ENCODE results near the gene SEMA4B. TPM values are rescaled to one million over a fixed set of nuclear protein-coding genes. Genes with fewer than 3 reads are reported as not detected.
A peak's percentile ranks its signal among the peaks of the same experiment; 100 is the strongest.

The SEMA4B gene
- polyA plus RNA-seq, 1 experiment, result 13.5 TPM

- DNase-seq (ENCODE audit: low read depth, low spot score), result no peak
These were observed 31.8 kb downstream of the SEMA4B start for GRCh38 chr15:90232941-90233386.

GRCh38 chr15:90233387-90234095, 32.4 kb downstream of the SEMA4B start, which contains the start of gene CIB1:
TSS of gene CIB1 (minus strand) at chr15:90233941. CDS start at chr15:90233885, 56 bp downstream.
- ChIA-PET POLR2A (interaction anchor here (0.5 to 1.1 kb wide), 12 partner anchors 12 to 340 kb away, joined by 3 to 6 read pairs (median 4); partner anchors contain the start of genes AP3S2 and NGRN), CTCF (interaction anchor here (0.5 to 4.8 kb wide), 16 partner anchors 12 to 474 kb away, joined by 3 to 36 read pairs (median 4); partner anchors contain the start of gene SEMA4B)
- Histone ChIP-seq H3K9me3 (ENCODE audit: control insufficient read depth, insufficient read depth, low read length) (no peaks in the 10 kb centered on the region; the same call in 1 of the 2 replicates), H3K27me3 (ENCODE audit: control insufficient read depth, insufficient read depth, low read length) (no peaks in the 10 kb centered on the region), H3K4me3 (ENCODE audit: low read depth, low read length) (peak within 1 kb of the TSS; percentile 82), H3K27ac (ENCODE audit: low read depth, low read length) (peak within 1 kb of the TSS; percentile 65)
- TF ChIP-seq CTCF (IDR thresholded peaks at IDR 0.05; ENCODE audit: low read depth, low read length), result no peak
- DNase-seq (ENCODE audit: low read depth, low spot score), result peak; percentile 81

More at GRCh38 chr15:90232941-90233386, 31.8 kb downstream of the SEMA4B start:
- Histone ChIP-seq H3K27ac (ENCODE audit: low read depth, low read length) (peak overlapping the region; percentile 65), H3K9me3 (ENCODE audit: control insufficient read depth, insufficient read depth, low read length) (no peaks in the 10 kb centered on the region; the same call in 1 of the 2 replicates), H3K4me3 (ENCODE audit: low read depth, low read length) (peak overlapping the region; percentile 81), H3K27me3 (ENCODE audit: control insufficient read depth, insufficient read depth, low read length) (no peaks in the 10 kb centered on the region)
- CTCF ChIA-PET, result interaction anchor here (0.6 to 4.8 kb wide), 17 partner anchors 11 to 723 kb away, joined by 3 to 36 read pairs (median 4); partner anchors contain the start of gene SEMA4B
- POLR2A ChIA-PET, result interaction anchor here (0.6 to 1.0 kb wide), 4 partner anchors 18 to 335 kb away, joined by 3 to 5 read pairs (median 3); no protein-coding TSS in a partner anchor
- TF ChIP-seq CTCF (IDR thresholded peaks at IDR 0.05; ENCODE audit: low read depth, low read length), result peak; percentile 60

GRCh38 chr15:90234096-90234988, 33.2 kb downstream of the SEMA4B start, which contains the start of gene GDPGP1:
TSS of gene GDPGP1 (plus strand) at chr15:90234209. CDS start at chr15:90240909, 6,700 bp downstream.
- Histone ChIP-seq H3K4me3 (ENCODE audit: low read depth, low read length) (peak within 1 kb of the TSS; percentile 82), H3K9me3 (ENCODE audit: control insufficient read depth, insufficient read depth, low read length) (no peaks in the 10 kb centered on the region; the same call in 1 of the 2 replicates), H3K27ac (ENCODE audit: low read depth, low read length) (peak within 1 kb of the TSS; percentile 65), H3K27me3 (ENCODE audit: control insufficient read depth, insufficient read depth, low read length) (no peaks in the 10 kb centered on the region)
- ChIA-PET CTCF (interaction anchor here (0.5 to 4.8 kb wide), 13 partner anchors 12 to 474 kb away, joined by 3 to 36 read pairs (median 5); partner anchors contain the start of gene SEMA4B), POLR2A (interaction anchor here (0.5 to 1.1 kb wide), 9 partner anchors 13 to 340 kb away, joined by 3 to 6 read pairs (median 4); partner anchors contain the start of genes AP3S2 and NGRN)
- TF ChIP-seq CTCF (IDR thresholded peaks at IDR 0.05; ENCODE audit: low read depth, low read length), result no peak
- no peak for DNase-seq (ENCODE audit: low read depth, low spot score)

- POLR2A ChIA-PET, result no interaction called here
- no peak overlapping the region for H3K27ac ChIP-seq (ENCODE audit: low read depth, low read length)
- CTCF ChIA-PET, result no interaction called here
- H3K9me3 ChIP-seq (ENCODE audit: control insufficient read depth, insufficient read depth, low read length), result no peaks in the 10 kb centered on the region; the same call in 1 of the 2 replicates
- TF ChIP-seq CTCF (IDR thresholded peaks at IDR 0.05; ENCODE audit: low read depth, low read length), result no peak
- no peaks in the 10 kb centered on the region for H3K27me3 ChIP-seq (ENCODE audit: control insufficient read depth, insufficient read depth, low read length)
- no peak overlapping the region for H3K4me3 ChIP-seq (ENCODE audit: low read depth, low read length)
- DNase-seq (ENCODE audit: low read depth, low spot score), result no peak
These were observed 38.2 kb downstream of the SEMA4B start for GRCh38 chr15:90239371-90239770.
